ENCODE data around the gene ITGB1. TPM values are rescaled to one million over a fixed set of nuclear protein-coding genes. Genes with fewer than 3 reads are reported as not detected.

The ITGB1 gene
- total and polyA plus RNA-seq, 9 of the 15 experiments (the other 6 are each of a cell fraction or from before 2014, with no cell fraction given), result 40.2 to 194 (median 155) TPM

DNA sequence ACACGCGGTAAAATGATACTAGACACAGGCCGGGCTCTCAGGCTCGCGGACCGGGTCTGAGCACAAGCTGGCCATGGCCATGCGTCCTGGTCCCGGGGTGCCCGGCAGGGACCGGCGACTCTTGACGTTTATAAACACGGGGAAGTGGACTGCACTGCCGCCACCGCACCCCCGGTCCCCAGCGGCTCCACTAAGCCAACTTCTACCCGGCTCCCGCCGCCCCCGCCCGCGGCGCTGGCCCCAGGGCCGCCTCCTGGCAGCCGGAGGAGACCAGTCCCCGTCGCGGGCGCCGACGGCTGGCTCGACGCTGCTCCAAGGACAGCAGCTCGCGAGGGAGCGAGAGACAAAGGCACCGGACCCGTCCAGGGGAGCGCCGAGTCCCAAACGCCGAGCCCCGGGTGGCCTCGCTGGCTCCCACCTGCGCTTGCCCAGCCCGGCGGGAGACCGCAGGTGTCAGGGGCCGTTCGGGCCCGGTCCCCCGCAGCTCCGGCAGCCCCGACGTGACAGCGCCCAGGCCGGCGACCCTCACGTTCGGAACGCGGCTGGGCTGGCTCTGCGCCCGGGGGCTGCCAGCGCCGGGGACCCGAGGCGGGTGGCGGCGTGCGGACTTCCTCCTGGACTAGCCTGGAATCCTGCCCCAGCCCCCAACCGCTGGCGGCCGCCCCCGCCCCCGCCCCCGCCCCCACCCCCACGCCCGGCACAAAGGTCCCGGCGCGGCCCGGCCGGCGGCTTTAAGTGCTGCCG is 517 bp downstream of the ITGB1 start (continued):
- TF ChIP-seq, protein P1, sequence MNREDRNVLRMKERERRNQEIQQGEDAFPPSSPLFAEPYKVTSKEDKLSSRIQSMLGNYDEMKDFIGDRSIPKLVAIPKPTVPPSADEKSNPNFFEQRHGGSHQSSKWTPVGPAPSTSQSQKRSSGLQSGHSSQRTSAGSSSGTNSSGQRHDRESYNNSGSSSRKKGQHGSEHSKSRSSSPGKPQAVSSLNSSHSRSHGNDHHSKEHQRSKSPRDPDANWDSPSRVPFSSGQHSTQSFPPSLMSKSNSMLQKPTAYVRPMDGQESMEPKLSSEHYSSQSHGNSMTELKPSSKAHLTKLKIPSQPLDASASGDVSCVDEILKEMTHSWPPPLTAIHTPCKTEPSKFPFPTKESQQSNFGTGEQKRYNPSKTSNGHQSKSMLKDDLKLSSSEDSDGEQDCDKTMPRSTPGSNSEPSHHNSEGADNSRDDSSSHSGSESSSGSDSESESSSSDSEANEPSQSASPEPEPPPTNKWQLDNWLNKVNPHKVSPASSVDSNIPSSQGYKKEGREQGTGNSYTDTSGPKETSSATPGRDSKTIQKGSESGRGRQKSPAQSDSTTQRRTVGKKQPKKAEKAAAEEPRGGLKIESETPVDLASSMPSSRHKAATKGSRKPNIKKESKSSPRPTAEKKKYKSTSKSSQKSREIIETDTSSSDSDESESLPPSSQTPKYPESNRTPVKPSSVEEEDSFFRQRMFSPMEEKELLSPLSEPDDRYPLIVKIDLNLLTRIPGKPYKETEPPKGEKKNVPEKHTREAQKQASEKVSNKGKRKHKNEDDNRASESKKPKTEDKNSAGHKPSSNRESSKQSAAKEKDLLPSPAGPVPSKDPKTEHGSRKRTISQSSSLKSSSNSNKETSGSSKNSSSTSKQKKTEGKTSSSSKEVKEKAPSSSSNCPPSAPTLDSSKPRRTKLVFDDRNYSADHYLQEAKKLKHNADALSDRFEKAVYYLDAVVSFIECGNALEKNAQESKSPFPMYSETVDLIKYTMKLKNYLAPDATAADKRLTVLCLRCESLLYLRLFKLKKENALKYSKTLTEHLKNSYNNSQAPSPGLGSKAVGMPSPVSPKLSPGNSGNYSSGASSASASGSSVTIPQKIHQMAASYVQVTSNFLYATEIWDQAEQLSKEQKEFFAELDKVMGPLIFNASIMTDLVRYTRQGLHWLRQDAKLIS (CRISPR knock-in tag; IDR thresholded peaks at IDR 0.05), result no peak
- TF ChIP-seq, protein P2, sequence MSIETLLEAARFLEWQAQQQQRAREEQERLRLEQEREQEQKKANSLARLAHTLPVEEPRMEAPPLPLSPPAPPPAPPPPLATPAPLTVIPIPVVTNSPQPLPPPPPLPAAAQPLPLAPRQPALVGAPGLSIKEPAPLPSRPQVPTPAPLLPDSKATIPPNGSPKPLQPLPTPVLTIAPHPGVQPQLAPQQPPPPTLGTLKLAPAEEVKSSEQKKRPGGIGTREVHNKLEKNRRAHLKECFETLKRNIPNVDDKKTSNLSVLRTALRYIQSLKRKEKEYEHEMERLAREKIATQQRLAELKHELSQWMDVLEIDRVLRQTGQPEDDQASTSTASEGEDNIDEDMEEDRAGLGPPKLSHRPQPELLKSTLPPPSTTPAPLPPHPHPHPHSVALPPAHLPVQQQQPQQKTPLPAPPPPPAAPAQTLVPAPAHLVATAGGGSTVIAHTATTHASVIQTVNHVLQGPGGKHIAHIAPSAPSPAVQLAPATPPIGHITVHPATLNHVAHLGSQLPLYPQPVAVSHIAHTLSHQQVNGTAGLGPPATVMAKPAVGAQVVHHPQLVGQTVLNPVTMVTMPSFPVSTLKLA (conservative IDR thresholded peaks at IDR 0.05), result peak in 1 of 2 experiments; percentile 66; a peak in 3 of 4 replicates
- TF ChIP-seq SMARCC2 (IDR thresholded peaks at IDR 0.05; ENCODE audit: low read depth) (no peak), CHCHD3 (CRISPR knock-in tag; IDR thresholded peaks at IDR 0.05) (no peak), MTA2 (IDR thresholded peaks at IDR 0.05; ENCODE audit: low read depth) (no peak), NFXL1 (CRISPR knock-in tag; IDR thresholded peaks at IDR 0.05) (no peak), KDM5B (IDR thresholded peaks at IDR 0.05; ENCODE audit: insufficient replicate concordance, low read depth, low read length) (no peak), STAT5B (CRISPR knock-in tag; IDR thresholded peaks at IDR 0.05) (no peak), ZFP36 (IDR thresholded peaks at IDR 0.05; ENCODE audit: low read depth, low read length, partially characterized antibody) (no peak), ZKSCAN1 (IDR thresholded peaks at IDR 0.05; ENCODE audit: low read depth, low read length) (no peak), TRIM28 (IDR thresholded peaks at IDR 0.05) (no peak), ZNF384 (IDR thresholded peaks at IDR 0.05; ENCODE audit: low read depth, low read length) (no peak), ZNF121 (CRISPR knock-in tag; conservative IDR thresholded peaks at IDR 0.05) (no peak)
- TF ChIP-seq, protein P3, sequence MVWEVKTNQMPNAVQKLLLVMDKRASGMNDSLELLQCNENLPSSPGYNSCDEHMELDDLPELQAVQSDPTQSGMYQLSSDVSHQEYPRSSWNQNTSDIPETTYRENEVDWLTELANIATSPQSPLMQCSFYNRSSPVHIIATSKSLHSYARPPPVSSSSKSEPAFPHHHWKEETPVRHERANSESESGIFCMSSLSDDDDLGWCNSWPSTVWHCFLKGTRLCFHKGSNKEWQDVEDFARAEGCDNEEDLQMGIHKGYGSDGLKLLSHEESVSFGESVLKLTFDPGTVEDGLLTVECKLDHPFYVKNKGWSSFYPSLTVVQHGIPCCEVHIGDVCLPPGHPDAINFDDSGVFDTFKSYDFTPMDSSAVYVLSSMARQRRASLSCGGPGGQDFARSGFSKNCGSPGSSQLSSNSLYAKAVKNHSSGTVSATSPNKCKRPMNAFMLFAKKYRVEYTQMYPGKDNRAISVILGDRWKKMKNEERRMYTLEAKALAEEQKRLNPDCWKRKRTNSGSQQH (CRISPR knock-in tag; IDR thresholded peaks at IDR 0.05), result no peak
- TF ChIP-seq, protein P4, sequence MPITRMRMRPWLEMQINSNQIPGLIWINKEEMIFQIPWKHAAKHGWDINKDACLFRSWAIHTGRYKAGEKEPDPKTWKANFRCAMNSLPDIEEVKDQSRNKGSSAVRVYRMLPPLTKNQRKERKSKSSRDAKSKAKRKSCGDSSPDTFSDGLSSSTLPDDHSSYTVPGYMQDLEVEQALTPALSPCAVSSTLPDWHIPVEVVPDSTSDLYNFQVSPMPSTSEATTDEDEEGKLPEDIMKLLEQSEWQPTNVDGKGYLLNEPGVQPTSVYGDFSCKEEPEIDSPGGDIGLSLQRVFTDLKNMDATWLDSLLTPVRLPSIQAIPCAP (CRISPR knock-in tag; IDR thresholded peaks at IDR 0.05; ENCODE audit: borderline replicate concordance), result no peak
- TF ChIP-seq, protein P5, sequence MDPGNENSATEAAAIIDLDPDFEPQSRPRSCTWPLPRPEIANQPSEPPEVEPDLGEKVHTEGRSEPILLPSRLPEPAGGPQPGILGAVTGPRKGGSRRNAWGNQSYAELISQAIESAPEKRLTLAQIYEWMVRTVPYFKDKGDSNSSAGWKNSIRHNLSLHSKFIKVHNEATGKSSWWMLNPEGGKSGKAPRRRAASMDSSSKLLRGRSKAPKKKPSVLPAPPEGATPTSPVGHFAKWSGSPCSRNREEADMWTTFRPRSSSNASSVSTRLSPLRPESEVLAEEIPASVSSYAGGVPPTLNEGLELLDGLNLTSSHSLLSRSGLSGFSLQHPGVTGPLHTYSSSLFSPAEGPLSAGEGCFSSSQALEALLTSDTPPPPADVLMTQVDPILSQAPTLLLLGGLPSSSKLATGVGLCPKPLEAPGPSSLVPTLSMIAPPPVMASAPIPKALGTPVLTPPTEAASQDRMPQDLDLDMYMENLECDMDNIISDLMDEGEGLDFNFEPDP (CRISPR knock-in tag; IDR thresholded peaks at IDR 0.05), result no peak
